GM23338 (cell line): Measurements from ENCODE around the gene HBS1L. TPM values are rescaled to one million over a fixed set of nuclear protein-coding genes. Genes with fewer than 3 reads are reported as not detected.

Experiments used
- ATAC-seq: fragments of 200-7000 bp; cut with Tn5 transposase; 3 replicates; pipeline ENCODE4 v1.9.1; 2020
- DNase-seq: peaks from one replicate; pipeline ENCODE4 v3.0.0-alpha.2; 2015; ENCODE audit warnings: low spot score
- H2AFZ ChIP-seq: fragments of 200-600 bp; sonication (generic); 2 replicates; pipeline ENCODE4 v1.8.0; 2016; ENCODE audit warnings: antibody characterized with exemption, mild to moderate bottlenecking, moderate library complexity
- H3F3A ChIP-seq: fragments of 200-600 bp; sonication (generic); replicated peaks from 2 replicates; pipeline ENCODE4 v1.8.0; 2017; ENCODE audit warnings: antibody characterized with exemption, mixed run types, low read depth
- H3K27ac ChIP-seq: fragments of 200-600 bp; sonication (generic); 2 replicates; pipeline ENCODE4 v1.6.1; 2016; ENCODE audit warnings: low read depth
- H3K27me3 ChIP-seq: fragments of 200-600 bp; sonication (generic); 2 replicates; pipeline ENCODE4 v1.8.0; 2016; ENCODE audit warnings: mild to moderate bottlenecking, mixed run types, moderate library complexity; ENCODE audit not compliant: insufficient read depth
- H3K36me3 ChIP-seq: fragments of 200-600 bp; sonication (generic); 2 replicates; pipeline ENCODE4 v1.8.0; 2016; ENCODE audit warnings: mild to moderate bottlenecking; ENCODE audit not compliant: insufficient read depth
- H3K4me1 ChIP-seq: fragments of 200-600 bp; sonication (generic); 2 replicates; pipeline ENCODE4 v1.8.0; 2016; ENCODE audit warnings: mild to moderate bottlenecking, moderate library complexity; ENCODE audit not compliant: insufficient read depth
- H3K4me2 ChIP-seq: fragments of 200-600 bp; sonication (generic); 2 replicates; pipeline ENCODE4 v1.7.1; 2017; ENCODE audit warnings: mixed run types
- H3K4me3 ChIP-seq: fragments of 200-600 bp; sonication (generic); 2 replicates; pipeline ENCODE4 v1.6.1; 2016; ENCODE audit warnings: mixed run types
- H3K79me2 ChIP-seq: fragments of 200-600 bp; sonication (generic); replicated peaks from 2 replicates; pipeline ENCODE4 v1.8.0; 2017; ENCODE audit warnings: mild to moderate bottlenecking; ENCODE audit not compliant: insufficient read depth
- H3K9me2 ChIP-seq: fragments of 200-600 bp; sonication (generic); 2 replicates; pipeline ENCODE4 v1.8.0; 2017; ENCODE audit not compliant: insufficient read depth
- H4K20me1 ChIP-seq: fragments of 200-600 bp; sonication (generic); replicated peaks from 2 replicates; pipeline ENCODE4 v1.8.0; 2017; ENCODE audit warnings: mild to moderate bottlenecking; ENCODE audit not compliant: insufficient read depth
- H3K27ac Mint-ChIP-seq: 2 replicates; pipeline ENCODE4 v1.8.0; 2020; ENCODE audit warnings: inconsistent platforms, mild to moderate bottlenecking, moderate library complexity, mixed read lengths
- H3K27me3 Mint-ChIP-seq: 3 replicates; pipeline ENCODE4 v1.8.0; 2022; ENCODE audit warnings: low read depth, mild to moderate bottlenecking, moderate library complexity, mixed read lengths, inconsistent platforms; ENCODE audit not compliant: insufficient read depth, poor library complexity
- H3K36me3 Mint-ChIP-seq: 3 replicates; pipeline ENCODE4 v1.8.0; 2021; ENCODE audit warnings: low read depth, mild to moderate bottlenecking, inconsistent platforms, moderate library complexity, mixed read lengths
- H3K4me1 Mint-ChIP-seq: 3 replicates; pipeline ENCODE4 v1.8.0; 2020; ENCODE audit warnings: mild to moderate bottlenecking, inconsistent platforms, mixed read lengths
- H3K4me3 Mint-ChIP-seq: 3 replicates; pipeline ENCODE4 v1.8.0; 2021; ENCODE audit warnings: moderate library complexity, mild to moderate bottlenecking, inconsistent platforms, mixed read lengths
- H3K9me3 Mint-ChIP-seq: 3 replicates; pipeline ENCODE4 v1.8.0; 2020; ENCODE audit warnings: moderate library complexity, mild to moderate bottlenecking, inconsistent platforms, mixed read lengths
- CREB1 ChIP-seq: fragments of 250-450 bp; sonication (Bioruptor Pico); IDR thresholded peaks from 2 replicates; pipeline ENCODE4 v1.5.0; 2020; ENCODE audit warnings: low read depth, mild to moderate bottlenecking, moderate library complexity
- EZH2 ChIP-seq: fragments of 200-600 bp; sonication (generic); IDR thresholded peaks from one replicate; pipeline ENCODE4 v1.8.0; 2017; ENCODE audit warnings: antibody characterized with exemption, mild to moderate bottlenecking, low read depth; ENCODE audit not compliant: unreplicated experiment
- EZH2phosphoT487 ChIP-seq: fragments of 200-600 bp; sonication (generic); IDR thresholded peaks from one replicate; pipeline ENCODE4 v1.8.1; 2018; ENCODE audit warnings: antibody characterized with exemption; ENCODE audit not compliant: unreplicated experiment
- JUNB ChIP-seq: IDR thresholded peaks from one replicate; pipeline ENCODE4 v1.6.1; 2016; ENCODE audit warnings: antibody characterized with exemption; ENCODE audit not compliant: unreplicated experiment
- ZNF114 ChIP-seq: fragments of 250-450 bp; sonication (Bioruptor Pico); IDR thresholded peaks from 2 replicates; pipeline ENCODE4 v1.5.0; 2020; ENCODE audit warnings: mild to moderate bottlenecking, moderate library complexity
- polyA plus RNA-seq: library from polyadenylated mRNA; unstranded; fragments of >200 nt; fragmentation: Nextera tagmentation; extraction: Ambion mirVana; gene quantifications from 2 replicates; pipeline ENCODE4 v1.2.1, GENCODE V29; 2016
- total RNA-seq: library from RNA; depleted of rRNA; stranded (reverse); fragments of >200 nt; shearing (Covaris generic); gene quantifications from 2 replicates; pipeline ENCODE4 v1.2.3, GENCODE V29; 2014
- TF ChIP-seq, protein P1 (sequence below), 2 experiments: fragments of 200-600 bp in 1 of 2; sonication (generic) in 1 of 2; conservative IDR thresholded peaks; 2 replicates each; pipeline versions ENCODE4 v1.5.1 to v1.6.1; 2016 to 2017; ENCODE audit warnings: antibody characterized with exemption in 2 of 2, low read depth in 2 of 2, mild to moderate bottlenecking in 2 of 2, moderate library complexity in 1 of 2
- TF ChIP-seq, protein P2 (sequence below): IDR thresholded peaks from 2 replicates; pipeline ENCODE4 v1.6.1; 2016; ENCODE audit warnings: antibody characterized with exemption
- TF ChIP-seq, protein P3 (sequence below): fragments of 250-450 bp; sonication (Bioruptor Pico); IDR thresholded peaks from 2 replicates; pipeline ENCODE4 v1.5.0; 2020; ENCODE audit warnings: mild to moderate bottlenecking, moderate library complexity

Gene HBS1L
- total and polyA plus RNA-seq, 2 experiments from 2014 or later = 59.9 to 94.1 TPM

DNA sequence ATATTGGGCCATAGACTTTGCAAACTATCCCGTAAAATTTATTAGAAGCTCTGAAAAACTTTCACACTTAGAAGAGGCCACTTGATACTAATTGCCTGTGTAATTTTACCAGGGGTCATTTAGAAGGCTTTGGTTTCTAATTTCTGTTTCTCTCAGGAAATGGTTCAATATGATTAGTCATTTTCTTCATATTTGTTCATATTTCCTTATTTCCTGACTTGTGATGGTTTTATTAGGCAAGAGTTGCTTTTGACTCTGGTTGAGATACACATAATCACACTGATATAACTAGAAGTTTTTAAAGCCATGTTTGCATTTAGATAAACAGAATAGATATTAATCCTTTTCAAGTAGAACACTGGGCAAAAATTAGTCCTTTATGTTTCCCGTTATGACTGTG is 11.8 kb upstream of the HBS1L start:
- no peaks in the 10 kb centered on the region for H3K9me3 Mint-ChIP-seq
- Histone ChIP-seq H2AFZ (no peak overlapping the region), H3K9me2 (no peaks in the 10 kb centered on the region), H3K4me1 (no peaks in the 10 kb centered on the region), H3F3A (no peaks in the 10 kb centered on the region), H4K20me1 (no peaks in the 10 kb centered on the region), H3K79me2 (no peaks in the 10 kb centered on the region), H3K4me2 (no peak overlapping the region), H3K27me3 (no peaks in the 10 kb centered on the region), H3K36me3 (no peaks in the 10 kb centered on the region), H3K27ac (no peak overlapping the region), H3K4me3 (no peak overlapping the region)
- H3K4me1 Mint-ChIP-seq = peaks cover 10% of the 10 kb centered on the region
- DNase-seq (no peak), ATAC-seq (no peak)
- H3K27me3 Mint-ChIP-seq = peaks cover 3% of the 10 kb centered on the region
- H3K36me3 Mint-ChIP-seq = no peaks in the 10 kb centered on the region
- H3K4me3 Mint-ChIP-seq = no peak overlapping the region
- TF ChIP-seq CREB1 = no peak
- no peak for TF ChIP-seq EZH2phosphoT487
- TF ChIP-seq, protein P1, sequence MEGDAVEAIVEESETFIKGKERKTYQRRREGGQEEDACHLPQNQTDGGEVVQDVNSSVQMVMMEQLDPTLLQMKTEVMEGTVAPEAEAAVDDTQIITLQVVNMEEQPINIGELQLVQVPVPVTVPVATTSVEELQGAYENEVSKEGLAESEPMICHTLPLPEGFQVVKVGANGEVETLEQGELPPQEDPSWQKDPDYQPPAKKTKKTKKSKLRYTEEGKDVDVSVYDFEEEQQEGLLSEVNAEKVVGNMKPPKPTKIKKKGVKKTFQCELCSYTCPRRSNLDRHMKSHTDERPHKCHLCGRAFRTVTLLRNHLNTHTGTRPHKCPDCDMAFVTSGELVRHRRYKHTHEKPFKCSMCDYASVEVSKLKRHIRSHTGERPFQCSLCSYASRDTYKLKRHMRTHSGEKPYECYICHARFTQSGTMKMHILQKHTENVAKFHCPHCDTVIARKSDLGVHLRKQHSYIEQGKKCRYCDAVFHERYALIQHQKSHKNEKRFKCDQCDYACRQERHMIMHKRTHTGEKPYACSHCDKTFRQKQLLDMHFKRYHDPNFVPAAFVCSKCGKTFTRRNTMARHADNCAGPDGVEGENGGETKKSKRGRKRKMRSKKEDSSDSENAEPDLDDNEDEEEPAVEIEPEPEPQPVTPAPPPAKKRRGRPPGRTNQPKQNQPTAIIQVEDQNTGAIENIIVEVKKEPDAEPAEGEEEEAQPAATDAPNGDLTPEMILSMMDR (conservative IDR thresholded peaks at IDR 0.05; ENCODE audit: low read depth in 2 of 2) = no peak
- H3K27ac Mint-ChIP-seq = no peak overlapping the region

DNA sequence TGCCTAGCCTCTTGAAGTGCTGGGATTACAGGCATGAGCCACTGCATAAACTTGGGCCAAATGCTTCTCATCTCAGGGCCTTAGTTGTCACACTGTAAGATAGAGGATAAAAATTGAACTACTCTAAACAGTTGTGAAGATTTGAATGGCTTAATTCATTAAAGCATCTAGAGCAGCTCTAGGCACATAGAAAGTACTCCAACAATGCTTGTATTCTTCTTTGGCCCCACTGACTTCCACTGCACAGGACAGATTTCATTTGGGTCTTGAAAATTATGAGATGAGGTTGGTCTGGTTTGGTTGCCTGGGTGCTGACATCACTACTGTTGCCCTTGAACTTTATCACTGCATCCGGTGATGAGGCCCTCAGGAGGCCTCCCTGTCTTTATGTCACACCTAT is 10.0 kb upstream of the HBS1L start:
- H3K9me3 Mint-ChIP-seq = no peaks in the 10 kb centered on the region
- H3K27me3 ChIP-seq = no peaks in the 10 kb centered on the region
- H3F3A ChIP-seq = no peaks in the 10 kb centered on the region
- H3K4me3 ChIP-seq = no peak overlapping the region
- H3K9me2 ChIP-seq = no peaks in the 10 kb centered on the region
- no peak overlapping the region for H3K27ac ChIP-seq
- H3K27me3 Mint-ChIP-seq = peaks cover 3% of the 10 kb centered on the region
- H3K4me1 ChIP-seq = no peaks in the 10 kb centered on the region
- H3K4me3 Mint-ChIP-seq = no peak overlapping the region
- no peak overlapping the region for H3K4me2 ChIP-seq
- DNase-seq = no peak
- H3K36me3 ChIP-seq = no peaks in the 10 kb centered on the region
- no peak overlapping the region for H3K27ac Mint-ChIP-seq
- H4K20me1 ChIP-seq = no peaks in the 10 kb centered on the region
- ATAC-seq = no peak
- TF ChIP-seq JUNB = no peak
- no peak for TF ChIP-seq EZH2
- no peak overlapping the region for H2AFZ ChIP-seq
- peaks cover 10% of the 10 kb centered on the region for H3K4me1 Mint-ChIP-seq
- H3K36me3 Mint-ChIP-seq = no peaks in the 10 kb centered on the region
- H3K79me2 ChIP-seq = no peaks in the 10 kb centered on the region

DNA sequence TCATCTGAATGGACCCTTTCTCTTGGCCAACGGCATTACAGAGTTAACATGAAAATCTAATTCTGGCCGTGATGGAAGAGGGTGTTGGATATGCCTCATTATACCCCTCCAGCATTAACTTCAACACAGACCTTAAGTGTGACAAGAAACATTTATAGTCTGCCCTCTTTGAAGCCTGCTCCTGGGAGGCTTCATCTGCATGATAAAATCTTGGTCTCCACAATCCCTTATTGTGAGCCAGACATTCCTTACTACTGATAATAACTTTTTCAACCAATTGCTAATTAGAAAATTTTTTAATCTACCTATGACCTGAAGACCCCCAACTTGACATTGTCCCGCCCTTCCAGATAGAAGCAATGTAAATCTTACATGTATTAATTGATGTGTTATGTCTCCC is 9.3 kb upstream of the HBS1L start:
- DNase-seq (no peak), ATAC-seq (no peak)
- Histone ChIP-seq H4K20me1 (no peaks in the 10 kb centered on the region), H3K36me3 (no peaks in the 10 kb centered on the region), H3K9me2 (no peaks in the 10 kb centered on the region), H3K79me2 (no peaks in the 10 kb centered on the region), H2AFZ (peak overlapping the region; percentile 38; the same call in 1 of the 2 replicates), H3F3A (no peaks in the 10 kb centered on the region), H3K4me2 (no peak overlapping the region), H3K4me1 (no peaks in the 10 kb centered on the region), H3K27ac (no peak overlapping the region), H3K27me3 (no peaks in the 10 kb centered on the region), H3K4me3 (no peak overlapping the region)
- Mint-ChIP-seq H3K27me3 (peaks cover 3% of the 10 kb centered on the region), H3K9me3 (no peaks in the 10 kb centered on the region), H3K36me3 (no peaks in the 10 kb centered on the region), H3K27ac (no peak overlapping the region), H3K4me1 (peaks cover 10% of the 10 kb centered on the region), H3K4me3 (no peak overlapping the region)
- TF ChIP-seq, protein P2, sequence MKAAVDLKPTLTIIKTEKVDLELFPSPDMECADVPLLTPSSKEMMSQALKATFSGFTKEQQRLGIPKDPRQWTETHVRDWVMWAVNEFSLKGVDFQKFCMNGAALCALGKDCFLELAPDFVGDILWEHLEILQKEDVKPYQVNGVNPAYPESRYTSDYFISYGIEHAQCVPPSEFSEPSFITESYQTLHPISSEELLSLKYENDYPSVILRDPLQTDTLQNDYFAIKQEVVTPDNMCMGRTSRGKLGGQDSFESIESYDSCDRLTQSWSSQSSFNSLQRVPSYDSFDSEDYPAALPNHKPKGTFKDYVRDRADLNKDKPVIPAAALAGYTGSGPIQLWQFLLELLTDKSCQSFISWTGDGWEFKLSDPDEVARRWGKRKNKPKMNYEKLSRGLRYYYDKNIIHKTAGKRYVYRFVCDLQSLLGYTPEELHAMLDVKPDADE = no peak
- TF ChIP-seq, protein P3, sequence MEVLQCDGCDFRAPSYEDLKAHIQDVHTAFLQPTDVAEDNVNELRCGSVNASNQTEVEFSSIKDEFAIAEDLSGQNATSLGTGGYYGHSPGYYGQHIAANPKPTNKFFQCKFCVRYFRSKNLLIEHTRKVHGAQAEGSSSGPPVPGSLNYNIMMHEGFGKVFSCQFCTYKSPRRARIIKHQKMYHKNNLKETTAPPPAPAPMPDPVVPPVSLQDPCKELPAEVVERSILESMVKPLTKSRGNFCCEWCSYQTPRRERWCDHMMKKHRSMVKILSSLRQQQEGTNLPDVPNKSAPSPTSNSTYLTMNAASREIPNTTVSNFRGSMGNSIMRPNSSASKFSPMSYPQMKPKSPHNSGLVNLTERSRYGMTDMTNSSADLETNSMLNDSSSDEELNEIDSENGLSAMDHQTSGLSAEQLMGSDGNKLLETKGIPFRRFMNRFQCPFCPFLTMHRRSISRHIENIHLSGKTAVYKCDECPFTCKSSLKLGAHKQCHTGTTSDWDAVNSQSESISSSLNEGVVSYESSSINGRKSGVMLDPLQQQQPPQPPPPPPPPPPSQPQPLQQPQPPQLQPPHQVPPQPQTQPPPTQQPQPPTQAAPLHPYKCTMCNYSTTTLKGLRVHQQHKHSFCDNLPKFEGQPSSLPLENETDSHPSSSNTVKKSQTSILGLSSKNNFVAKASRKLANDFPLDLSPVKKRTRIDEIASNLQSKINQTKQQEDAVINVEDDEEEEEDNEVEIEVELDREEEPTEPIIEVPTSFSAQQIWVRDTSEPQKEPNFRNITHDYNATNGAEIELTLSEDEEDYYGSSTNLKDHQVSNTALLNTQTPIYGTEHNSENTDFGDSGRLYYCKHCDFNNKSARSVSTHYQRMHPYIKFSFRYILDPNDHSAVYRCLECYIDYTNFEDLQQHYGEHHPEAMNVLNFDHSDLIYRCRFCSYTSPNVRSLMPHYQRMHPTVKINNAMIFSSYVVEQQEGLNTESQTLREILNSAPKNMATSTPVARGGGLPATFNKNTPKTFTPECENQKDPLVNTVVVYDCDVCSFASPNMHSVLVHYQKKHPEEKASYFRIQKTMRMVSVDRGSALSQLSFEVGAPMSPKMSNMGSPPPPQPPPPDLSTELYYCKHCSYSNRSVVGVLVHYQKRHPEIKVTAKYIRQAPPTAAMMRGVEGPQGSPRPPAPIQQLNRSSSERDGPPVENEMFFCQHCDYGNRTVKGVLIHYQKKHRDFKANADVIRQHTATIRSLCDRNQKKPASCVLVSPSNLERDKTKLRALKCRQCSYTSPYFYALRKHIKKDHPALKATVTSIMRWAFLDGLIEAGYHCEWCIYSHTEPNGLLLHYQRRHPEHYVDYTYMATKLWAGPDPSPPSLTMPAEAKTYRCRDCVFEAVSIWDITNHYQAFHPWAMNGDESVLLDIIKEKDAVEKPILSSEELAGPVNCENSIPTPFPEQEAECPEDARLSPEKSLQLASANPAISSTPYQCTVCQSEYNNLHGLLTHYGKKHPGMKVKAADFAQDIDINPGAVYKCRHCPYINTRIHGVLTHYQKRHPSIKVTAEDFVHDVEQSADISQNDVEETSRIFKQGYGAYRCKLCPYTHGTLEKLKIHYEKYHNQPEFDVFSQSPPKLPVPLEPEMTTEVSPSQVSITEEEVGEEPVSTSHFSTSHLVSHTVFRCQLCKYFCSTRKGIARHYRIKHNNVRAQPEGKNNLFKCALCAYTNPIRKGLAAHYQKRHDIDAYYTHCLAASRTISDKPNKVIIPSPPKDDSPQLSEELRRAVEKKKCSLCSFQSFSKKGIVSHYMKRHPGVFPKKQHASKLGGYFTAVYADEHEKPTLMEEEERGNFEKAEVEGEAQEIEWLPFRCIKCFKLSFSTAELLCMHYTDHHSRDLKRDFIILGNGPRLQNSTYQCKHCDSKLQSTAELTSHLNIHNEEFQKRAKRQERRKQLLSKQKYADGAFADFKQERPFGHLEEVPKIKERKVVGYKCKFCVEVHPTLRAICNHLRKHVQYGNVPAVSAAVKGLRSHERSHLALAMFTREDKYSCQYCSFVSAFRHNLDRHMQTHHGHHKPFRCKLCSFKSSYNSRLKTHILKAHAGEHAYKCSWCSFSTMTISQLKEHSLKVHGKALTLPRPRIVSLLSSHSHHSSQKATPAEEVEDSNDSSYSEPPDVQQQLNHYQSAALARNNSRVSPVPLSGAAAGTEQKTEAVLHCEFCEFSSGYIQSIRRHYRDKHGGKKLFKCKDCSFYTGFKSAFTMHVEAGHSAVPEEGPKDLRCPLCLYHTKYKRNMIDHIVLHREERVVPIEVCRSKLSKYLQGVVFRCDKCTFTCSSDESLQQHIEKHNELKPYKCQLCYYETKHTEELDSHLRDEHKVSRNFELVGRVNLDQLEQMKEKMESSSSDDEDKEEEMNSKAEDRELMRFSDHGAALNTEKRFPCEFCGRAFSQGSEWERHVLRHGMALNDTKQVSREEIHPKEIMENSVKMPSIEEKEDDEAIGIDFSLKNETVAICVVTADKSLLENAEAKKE (CRISPR knock-in tag) = no peak
- no peak for TF ChIP-seq EZH2
- no peak for TF ChIP-seq CREB1
- no peak for TF ChIP-seq ZNF114 (CRISPR knock-in tag)
- TF ChIP-seq JUNB = no peak
